GM21825 (cell line): ENCODE data around the gene AFAP1L1.
"Not testable (repeated sequence)": the region's sequence is repeated elsewhere in the genome, so short reads cannot be mapped to it uniquely, and the experiment has no call there.

Source experiments
- ATAC-seq: cut with Tn5 transposase; IDR thresholded peaks from one replicate; pipeline ENCODE4 v1.9.1; 2021; ENCODE audit warnings: mild to moderate bottlenecking, moderate library complexity; ENCODE audit not compliant: unreplicated experiment

Gene AFAP1L1

DNA sequence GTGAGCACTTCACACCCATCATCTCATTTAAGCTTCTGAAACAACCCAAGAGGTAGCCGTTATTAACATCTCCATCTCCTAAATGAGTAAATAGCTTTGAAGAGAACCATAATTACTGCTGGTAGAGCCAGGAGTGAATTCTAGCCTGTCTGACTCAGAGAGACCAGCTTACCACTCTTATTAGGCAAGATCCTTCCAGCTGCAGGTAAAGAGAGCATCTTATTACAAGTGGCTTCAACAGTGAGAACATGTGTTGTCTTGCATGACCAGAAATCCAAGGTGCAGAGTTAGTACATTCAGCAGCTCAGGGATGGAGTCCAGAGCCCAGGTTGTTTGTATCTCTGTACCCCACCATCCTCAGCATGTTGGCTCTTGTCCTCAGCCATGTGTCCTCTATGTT lies 10.9 kb upstream of the AFAP1L1 start:
- ATAC-seq, result no peak

- no peak for ATAC-seq
Observed at GRCh38 chr5:149261246-149261645, 10.4 kb upstream of the AFAP1L1 start.

DNA sequence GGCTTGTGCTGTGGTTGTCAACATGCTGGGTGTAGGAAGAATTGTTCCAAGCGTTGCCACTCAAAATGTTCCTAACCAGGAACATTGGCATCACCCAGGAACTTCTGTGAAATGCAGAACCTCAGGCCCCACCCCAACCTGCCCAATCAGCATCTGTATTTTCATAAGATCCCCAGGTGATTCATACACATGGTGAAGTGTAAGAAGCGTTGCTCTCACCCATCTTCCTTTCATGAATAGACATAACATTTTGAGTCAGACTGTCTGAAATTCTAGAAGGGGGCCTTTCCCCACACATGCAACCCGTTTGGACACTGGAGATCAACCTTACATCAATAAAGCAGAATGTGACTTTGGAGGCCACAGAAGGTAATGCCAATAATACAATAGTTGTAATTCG lies 9.3 kb upstream of the AFAP1L1 start:
- no peak for ATAC-seq

DNA sequence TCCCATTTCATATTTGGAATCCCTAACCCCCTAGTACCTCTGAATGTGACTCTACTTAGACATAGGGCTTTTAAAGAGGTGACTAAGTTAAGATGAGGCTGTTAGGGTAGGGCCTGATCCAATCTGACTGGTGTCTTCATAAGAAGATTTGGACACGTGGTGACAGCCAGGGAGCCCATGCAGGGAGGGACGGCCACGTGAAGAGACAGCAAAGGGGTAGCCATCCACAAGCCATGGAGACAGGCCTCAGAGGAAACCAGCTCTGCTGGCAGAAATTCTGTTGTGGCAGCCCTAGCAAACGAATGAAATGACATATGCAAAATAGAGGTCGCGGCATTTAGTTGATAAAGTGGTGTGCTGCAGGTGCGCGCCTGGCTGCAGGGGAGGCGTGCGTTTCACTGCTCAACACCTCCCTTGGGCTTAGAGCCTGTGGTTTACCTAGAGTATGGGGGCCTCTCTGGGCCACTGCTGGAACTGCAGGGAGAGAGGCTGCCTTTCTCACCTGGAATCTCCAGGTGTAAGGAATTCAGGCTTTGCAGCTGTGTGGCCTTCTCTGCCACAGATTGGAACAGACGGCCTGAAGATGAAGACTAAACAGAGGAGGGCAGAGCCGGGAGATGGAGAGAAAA lies 7.1 kb upstream of the AFAP1L1 start:
- peak; percentile 82 for ATAC-seq

- no peak for ATAC-seq
Observed at GRCh38 chr5:149265068-149265465, 6.6 kb upstream of the AFAP1L1 start.

DNA sequence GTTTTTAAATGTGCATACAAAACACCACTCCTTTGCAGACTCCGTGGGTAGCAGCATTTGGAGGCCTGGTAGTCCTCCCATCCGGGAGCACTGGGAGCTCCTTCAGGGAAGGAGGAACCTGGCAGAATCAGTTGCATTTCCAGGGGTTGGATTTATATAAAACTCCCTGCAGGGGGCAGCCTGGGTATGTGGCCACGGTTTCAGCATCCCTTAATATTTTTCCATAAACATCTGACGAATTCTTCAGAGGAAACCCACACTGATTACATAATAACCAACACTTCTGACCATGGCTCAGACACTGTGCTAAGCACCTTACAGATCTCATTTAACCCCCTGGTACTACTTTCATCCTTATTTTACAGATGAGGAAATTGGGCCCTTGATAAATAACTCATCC lies 6.1 kb upstream of the AFAP1L1 start:
- no peak for ATAC-seq

DNA sequence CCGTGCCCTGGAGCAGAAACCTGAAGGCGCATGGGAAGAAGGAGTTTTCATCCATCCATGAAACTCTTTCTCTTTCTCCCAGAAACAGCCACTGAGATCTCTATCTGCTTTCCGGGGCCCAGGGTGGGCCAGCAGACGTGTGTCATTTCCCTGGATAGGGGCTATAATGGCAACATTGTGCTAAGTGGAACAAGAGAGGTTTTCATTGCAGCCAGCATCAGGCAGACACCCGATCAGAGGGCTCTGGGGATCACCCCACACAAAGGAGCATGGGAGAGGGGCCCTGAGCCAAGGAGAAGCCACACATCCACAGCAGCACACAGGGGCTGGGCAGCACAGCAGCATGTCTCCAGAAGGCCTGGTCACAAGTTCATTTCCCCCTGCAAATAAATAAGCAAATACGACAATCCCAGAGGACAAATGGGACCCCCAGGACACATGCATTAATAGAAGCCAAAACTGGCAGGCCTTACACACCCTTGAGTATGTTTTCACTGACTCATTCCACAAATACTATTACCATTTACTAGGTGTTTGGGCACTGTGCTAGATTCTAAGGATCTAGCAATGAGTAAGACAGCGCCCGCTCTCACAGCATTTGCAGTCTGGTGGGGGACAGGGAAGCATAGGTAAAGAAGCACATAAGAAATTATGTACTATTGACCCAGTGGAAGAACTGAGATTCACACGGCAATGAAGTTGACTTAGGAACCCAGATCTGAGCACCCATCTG lies 4.3 kb upstream of the AFAP1L1 start:
- no peak for ATAC-seq

DNA sequence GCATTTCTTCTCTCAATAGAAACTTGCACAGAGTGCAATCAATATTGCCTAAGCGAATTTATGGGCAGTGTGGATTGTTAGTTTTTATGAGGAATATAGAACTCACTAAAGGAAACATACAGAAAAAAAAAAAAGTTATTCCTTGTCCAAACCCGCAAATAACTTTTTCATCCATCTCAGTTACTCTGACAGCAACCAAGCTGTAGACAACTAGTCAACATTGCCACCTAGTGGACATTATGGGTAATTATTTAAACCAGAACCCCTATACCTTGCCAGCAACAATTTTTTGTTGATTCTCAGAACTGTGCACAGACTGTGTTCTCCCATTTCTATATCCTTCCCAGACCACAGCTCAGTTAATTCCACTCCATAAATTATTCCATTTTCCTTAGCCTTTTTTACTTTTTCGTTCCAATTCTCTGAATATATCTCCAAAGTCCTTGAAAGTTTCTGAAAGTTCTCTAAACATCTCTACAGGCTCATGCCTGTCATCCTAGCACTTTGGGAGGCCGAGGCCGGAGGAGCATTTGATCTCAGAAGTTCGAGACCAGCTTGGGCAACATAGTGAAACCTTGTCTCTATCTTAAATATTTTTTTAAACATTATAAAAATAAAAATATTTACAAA lies 2.6 kb upstream of the AFAP1L1 start:
- no peak for ATAC-seq

DNA sequence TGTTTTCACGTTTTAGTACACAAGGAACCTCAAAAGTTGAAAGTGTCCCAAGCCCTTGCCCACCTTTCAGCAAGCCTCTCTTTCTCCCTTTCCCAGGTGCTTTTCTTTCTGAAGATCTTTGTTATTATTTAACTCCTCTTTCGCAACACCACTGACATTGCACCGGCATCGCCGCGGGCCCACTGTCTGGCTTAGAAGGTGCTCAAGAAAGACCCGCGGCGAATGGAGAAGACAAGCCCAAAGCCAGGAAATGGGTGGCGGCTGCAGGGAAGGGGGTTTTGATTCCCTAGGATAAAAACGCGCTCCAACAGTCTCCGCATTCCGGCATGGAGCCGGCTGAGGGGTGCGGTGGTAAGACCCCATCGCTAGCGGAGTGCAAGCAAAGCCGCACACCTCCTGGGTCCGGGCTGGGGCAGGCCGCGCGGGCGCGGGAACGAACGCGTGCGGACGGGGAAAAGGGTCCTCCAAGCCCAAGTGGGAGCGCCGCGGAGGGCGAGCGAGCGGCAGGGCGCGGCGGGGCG lies 404 bp upstream of the AFAP1L1 start:
- ATAC-seq, result no peak

GRCh38 chr5:149272781-149273180 lies 1.1 kb downstream of the AFAP1L1 start:
- not testable (repeated sequence) for ATAC-seq

DNA sequence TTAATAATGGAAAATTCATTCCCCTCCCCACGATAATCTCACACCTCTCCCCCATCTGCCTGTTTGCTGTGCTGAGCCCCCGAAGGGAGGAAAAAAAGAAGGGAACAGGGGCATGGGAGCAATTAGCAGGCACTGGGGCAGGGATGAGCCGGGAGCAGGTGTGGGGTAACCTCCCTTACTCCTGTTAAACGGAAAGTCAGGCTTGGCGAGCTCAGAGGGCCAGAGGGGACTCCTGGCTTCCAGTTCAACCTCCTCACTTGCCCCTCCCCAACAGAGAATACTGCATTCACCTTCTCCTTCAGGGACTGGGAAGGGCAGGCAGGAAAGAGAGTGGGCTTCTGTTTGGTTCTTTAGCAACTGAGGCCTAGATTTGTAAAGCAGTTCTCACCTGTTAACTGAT lies 1.6 kb downstream of the AFAP1L1 start:
- ATAC-seq, result no peak

- no peak for ATAC-seq
Observed at GRCh38 chr5:149273950-149274349, 2.3 kb downstream of the AFAP1L1 start.

DNA sequence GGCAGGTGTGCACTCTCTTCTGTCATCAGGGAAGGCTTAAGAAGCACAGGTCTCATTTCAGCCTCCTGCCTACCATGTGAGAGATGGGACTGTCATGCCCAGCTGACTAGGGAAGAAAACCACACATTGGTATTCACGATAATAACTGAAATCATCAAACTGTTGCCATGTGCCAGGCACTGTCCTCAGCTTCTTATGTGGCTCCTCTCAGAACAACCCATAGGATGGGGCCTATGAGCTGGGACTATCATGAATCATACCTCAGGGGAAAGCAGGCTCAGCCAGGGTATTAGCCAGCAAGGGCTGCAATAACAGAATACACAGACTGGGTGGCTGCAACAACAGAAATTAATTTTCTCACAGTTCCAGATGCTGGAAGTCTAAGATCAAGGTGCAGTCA lies 3.3 kb downstream of the AFAP1L1 start:
- no peak for ATAC-seq

- ATAC-seq, result no peak
Observed at GRCh38 chr5:149277801-149278200, 6.1 kb downstream of the AFAP1L1 start.

GRCh38 chr5:149278451-149279210 lies 7.0 kb downstream of the AFAP1L1 start:
- ATAC-seq, result no peak

DNA sequence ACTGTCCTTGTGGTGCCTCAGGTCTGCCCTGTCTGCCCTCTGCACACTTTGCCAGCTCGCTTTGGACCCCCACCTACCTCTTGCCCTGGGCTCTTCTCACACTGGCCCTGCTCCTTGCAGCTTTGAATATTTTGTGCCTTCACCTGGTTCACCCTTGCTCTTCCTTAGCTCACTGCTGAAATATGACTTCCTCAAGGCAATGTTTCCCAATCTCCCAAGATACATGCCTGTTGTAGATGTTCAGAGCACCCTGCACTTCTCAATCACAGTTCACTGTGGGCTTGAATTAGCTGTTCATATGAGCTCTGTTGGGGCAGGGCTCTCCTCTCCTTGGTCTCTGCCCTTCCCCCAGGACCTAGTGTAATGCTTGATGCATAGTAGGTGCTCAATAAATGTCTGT lies 8.0 kb downstream of the AFAP1L1 start:
- ATAC-seq, result no peak

DNA sequence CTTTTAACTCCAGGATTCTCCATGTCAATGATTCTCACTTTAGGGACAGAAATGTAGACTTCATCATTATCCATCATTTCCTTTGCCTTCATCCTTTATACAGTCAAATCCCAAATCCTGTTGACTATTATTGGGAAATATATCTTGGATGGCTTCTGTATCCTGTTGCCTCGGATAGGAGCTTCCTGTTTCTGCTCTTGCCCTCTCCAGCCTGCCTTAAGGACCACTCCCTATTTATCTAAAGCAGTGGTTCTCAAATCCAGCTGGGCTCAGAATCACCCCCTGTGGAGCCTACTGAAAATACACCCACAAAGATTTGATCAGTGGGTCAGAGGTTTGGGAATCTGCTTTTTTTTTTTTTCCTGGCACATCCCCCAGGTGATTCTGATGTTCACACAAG lies 8.5 kb downstream of the AFAP1L1 start:
- ATAC-seq, result no peak

DNA sequence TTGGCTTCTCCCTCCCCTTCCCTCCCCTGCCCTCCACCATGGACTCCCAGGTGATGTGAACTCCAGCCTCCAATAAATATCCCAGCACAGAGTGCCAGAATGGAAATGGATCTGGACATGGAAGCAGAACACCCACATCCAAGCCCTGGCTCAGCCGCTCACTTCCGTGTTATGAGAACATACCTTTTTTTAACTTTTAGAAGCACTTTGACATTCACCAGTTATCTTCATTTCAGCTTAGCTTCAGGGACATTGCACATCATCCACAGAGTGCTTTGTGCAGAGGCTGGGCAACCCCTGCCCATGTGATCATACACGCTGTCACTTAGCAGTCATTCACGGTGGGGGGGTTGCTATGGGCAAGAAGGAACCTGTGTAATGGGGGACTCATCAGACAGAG lies 9.1 kb downstream of the AFAP1L1 start:
- no peak for ATAC-seq

DNA sequence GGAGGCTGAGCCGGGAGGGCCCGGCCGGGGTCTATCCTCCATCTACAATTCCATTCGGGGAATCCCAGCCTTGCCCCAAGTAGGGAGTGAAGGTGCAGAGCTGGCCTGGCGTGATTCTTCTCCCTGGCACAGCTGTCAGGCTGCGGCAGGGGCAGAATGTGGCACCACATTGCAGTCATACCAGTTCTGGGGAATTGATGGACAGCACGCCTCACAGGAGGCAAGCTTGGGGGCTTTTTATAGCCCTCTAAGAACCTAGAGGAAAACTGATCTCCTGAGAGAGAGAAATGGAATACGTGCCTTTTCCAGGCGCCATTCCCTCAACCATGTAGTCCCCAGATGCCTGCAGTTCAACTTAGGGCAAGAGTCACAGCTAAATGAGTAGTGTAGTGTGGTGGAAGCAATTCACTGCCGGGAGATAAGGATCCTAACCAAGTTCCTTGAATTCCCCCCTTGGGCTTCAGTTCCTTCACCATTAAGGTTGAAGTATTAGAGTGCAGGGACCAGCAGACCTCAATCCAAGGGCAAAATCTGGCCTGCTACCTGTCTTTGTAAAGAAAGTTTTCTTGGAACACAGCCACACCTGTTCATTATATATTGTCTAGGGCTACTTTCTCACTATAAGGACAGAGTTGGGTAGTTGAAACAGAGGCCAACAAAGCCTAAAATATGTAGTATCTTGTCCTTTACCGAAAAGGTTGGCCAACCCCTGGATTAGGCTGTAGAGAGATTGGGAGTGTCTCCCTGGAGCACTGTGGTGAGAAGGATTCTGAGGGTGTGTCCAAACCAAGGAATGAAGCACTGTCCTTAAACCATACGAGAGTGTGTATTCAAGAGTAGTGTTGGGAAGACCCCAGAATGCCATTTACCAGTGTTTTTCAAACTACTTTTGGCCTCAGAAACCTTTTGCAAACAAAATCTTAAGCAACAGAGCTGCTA lies 10.6 kb downstream of the AFAP1L1 start:
- ATAC-seq, result no peak

DNA sequence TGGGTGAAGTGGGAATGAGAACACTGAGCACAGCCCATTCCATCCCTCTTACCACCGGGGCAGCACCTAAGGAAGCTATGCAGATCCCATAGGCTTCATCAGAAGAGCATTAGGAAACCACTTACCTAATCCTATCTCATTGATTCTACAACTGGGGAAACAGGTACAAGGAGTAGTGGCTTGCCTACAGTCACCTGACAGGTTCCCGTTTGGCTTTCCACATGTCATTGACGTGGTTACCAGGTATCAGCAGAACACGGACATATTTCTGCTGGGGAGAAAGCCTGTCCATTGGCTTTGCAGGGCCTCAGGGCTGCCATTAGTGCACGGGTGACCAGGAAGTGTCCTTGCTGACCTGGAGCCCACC lies 11.3 kb downstream of the AFAP1L1 start:
- no peak for ATAC-seq
